GM13977 (cell line): ENCODE results near the gene FZD8.

ENCODE experiments used
- DNase-seq: peaks from one replicate; pipeline ENCODE4 v3.0.0; 2012; ENCODE audit warnings: low spot score
- in situ Hi-C: fragments of 300-500 bp; cut with MboI; formaldehyde crosslinking; loops from one replicate; pipeline ENCODE4 v1.12.0; 2022; ENCODE audit warnings: low sequenced_read_pairs, low pct_unique_long_range_greater_than_20kb, mixed read lengths, inconsistent platforms; ENCODE audit not compliant: unreplicated experiment
- TF ChIP-seq, protein P1 (sequence below): IDR thresholded peaks from 2 replicates; pipeline ENCODE4 v1.5.1; 2012; ENCODE audit warnings: mild to moderate bottlenecking, control low read depth; ENCODE audit not compliant: insufficient read depth; ENCODE audit errors: extremely low read depth, missing control alignments

FZD8 gene

DNA sequence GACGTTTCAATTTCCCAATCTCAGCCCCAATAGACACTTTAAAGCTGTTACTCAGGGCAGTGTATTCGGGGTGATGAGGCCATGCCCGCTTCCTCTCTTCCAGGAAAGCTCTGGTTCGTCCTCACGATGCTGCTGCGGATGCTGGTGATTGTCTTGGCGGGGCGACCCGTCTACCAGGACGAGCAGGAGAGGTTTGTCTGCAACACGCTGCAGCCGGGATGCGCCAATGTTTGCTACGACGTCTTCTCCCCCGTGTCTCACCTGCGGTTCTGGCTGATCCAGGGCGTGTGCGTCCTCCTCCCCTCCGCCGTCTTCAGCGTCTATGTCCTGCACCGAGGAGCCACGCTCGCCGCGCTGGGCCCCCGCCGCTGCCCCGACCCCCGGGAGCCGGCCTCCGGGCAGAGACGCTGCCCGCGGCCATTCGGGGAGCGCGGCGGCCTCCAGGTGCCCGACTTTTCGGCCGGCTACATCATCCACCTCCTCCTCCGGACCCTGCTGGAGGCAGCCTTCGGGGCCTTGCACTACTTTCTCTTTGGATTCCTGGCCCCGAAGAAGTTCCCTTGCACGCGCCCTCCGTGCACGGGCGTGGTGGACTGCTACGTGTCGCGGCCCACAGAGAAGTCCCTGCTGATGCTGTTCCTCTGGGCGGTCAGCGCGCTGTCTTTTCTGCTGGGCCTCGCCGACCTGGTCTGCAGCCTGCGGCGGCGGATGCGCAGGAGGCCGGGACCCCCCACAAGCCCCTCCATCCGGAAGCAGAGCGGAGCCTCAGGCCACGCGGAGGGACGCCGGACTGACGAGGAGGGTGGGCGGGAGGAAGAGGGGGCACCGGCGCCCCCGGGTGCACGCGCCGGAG, 34.4 kb downstream of the FZD8 start:
- DNase-seq, result peak; percentile 27
- in situ Hi-C loops, result loop anchor here (25.0 kb wide), 1 partner anchor 495 kb away; no protein-coding TSS in a partner anchor

DNA sequence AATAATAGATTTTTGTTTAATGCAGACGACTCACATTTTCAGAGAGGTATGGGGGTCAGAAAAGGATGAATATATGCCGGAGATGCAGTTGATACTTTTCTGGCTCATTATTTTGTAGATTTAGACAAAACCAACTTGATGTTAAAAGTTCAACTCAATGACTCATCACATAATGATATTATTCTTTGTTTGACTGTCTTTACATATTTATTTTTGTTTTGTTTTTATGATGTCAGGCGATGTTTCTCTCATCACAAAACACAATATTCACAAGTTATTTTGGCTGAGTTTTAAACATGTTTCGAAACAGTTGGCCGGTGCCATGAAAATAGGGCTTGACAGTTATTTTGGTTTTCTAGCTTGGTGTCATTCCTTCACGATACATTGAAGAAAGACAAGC, 35.7 kb downstream of the FZD8 start:
- in situ Hi-C loops, result loop anchor here (25.0 kb wide), 1 partner anchor 494 kb away; no protein-coding TSS in a partner anchor
- DNase-seq, result no peak
- TF ChIP-seq, protein P1, sequence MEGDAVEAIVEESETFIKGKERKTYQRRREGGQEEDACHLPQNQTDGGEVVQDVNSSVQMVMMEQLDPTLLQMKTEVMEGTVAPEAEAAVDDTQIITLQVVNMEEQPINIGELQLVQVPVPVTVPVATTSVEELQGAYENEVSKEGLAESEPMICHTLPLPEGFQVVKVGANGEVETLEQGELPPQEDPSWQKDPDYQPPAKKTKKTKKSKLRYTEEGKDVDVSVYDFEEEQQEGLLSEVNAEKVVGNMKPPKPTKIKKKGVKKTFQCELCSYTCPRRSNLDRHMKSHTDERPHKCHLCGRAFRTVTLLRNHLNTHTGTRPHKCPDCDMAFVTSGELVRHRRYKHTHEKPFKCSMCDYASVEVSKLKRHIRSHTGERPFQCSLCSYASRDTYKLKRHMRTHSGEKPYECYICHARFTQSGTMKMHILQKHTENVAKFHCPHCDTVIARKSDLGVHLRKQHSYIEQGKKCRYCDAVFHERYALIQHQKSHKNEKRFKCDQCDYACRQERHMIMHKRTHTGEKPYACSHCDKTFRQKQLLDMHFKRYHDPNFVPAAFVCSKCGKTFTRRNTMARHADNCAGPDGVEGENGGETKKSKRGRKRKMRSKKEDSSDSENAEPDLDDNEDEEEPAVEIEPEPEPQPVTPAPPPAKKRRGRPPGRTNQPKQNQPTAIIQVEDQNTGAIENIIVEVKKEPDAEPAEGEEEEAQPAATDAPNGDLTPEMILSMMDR, result no peak

More for the DNA sequence above, 34.4 kb downstream of the FZD8 start:
- TF ChIP-seq, protein P1, result no peak

DNA sequence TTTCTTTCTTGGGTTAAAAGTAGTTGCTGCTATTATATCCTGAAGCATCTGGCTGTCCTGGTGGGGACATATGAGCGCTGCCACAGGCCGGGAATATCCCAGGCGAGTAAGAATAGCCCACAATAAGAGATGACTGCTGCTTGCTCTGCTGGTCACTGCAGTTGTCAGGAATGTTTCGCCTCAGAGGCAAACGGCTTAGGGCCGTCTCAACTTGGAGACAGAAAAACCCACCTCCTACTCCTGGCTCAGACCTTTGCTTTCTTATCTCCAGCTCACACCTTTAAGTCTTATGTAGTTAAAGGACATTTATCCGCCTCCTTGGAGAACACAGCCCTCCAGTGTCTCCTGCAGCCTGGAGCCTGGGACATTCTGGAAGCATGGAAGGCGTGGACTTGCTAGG, 36.9 kb downstream of the FZD8 start, which contains the start of gene GJD4:
TSS of gene GJD4 (plus strand) at position 151 of the 400 bp plus-strand sequence. CDS start at position 378, 227 bp downstream.
- in situ Hi-C loops, result loop anchor here (25.0 kb wide), 1 partner anchor 493 kb away; no protein-coding TSS in a partner anchor
- DNase-seq, result no peak
- TF ChIP-seq, protein P1, result no peak

DNA sequence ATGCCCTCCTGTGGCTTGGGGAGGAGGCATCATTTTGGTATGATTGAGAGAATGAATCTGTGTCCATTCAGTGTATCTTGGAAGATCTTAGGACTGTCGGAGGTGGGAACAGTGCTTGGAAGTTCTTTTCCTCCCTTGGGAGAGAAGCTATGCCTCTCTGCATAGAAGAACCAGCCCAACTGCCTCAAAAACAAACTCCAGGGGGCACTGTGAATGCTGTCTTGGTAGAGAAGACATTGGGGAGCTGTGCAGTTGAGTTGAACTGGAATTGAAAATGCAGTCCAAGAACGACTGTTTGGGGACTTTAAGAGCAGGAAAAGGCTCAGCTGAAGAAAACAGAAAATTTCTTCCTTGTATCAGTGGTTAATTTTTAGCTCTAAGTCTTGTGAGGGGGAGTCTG, 41.9 kb downstream of the FZD8 start:
- TF ChIP-seq, protein P1, result no peak
- DNase-seq, result no peak
- in situ Hi-C loops, result loop anchor here (25.0 kb wide), 1 partner anchor 488 kb away; no protein-coding TSS in a partner anchor

DNA sequence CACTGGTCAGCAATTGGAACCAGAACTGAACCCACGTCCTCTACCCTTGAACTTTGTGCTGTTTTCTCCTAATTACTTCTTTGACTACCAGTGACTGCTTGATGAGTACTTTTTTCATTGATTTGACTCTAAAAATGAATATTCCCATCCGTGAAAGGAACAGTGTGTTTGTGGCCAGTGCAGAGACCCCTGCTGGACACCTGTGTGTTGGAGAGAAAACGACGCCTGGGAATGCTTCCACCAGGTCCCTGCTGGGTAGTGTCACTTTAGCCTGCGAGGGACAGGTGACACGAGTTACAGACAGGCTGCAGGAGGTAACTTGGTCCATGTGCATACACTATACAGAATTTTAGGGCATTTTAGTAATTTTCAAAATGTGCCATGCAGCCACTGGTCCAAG, 43.7 kb downstream of the FZD8 start:
- in situ Hi-C loops, result no loop called here
- DNase-seq, result no peak
- TF ChIP-seq, protein P1, result peak; percentile 6

DNA sequence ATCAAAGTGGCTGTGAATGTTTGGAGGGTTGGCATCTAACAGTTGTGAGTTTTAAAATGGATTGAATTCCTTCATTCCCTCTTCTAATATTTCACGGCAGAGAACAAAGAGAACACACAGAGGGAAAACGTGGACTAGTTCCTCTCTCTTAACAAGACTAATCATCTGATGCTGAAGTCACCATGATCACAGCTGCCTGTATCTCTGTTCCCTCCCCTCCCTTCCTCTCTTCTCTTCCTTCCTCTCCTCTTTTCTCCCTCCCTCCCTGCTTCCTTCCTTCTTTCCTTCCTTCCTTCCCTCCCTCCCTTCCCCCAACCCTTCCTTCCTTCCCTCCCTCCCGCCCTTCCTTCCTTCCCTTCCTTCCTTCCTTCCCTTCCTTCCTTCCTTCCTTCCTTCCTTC, 47.0 kb downstream of the FZD8 start:
- TF ChIP-seq, protein P1, result no peak
- in situ Hi-C loops, result no loop called here
- DNase-seq, result no peak
